NT2/D1 (cell line): ENCODE data around the gene TBCD.

Source experiments
- DNase-seq: peaks from one replicate; pipeline ENCODE4 v3.0.0-alpha.2; 2011; ENCODE audit warnings: low read depth, low spot score
- H3K27me3 ChIP-seq: 2 replicates; pipeline ENCODE4 v1.6.0; 2011; ENCODE audit warnings: mild to moderate bottlenecking; ENCODE audit not compliant: insufficient read length, insufficient read depth
- H3K36me3 ChIP-seq: 2 replicates; pipeline ENCODE4 v1.6.1; 2011; ENCODE audit warnings: mild to moderate bottlenecking, low read length, mixed read lengths; ENCODE audit not compliant: insufficient read depth, insufficient read length
- H3K4me1 ChIP-seq: 2 replicates; pipeline ENCODE4 v1.5.1; 2011; ENCODE audit not compliant: insufficient read depth, insufficient read length
- H3K4me3 ChIP-seq: 2 replicates; pipeline ENCODE4 v1.5.1; 2011; ENCODE audit warnings: low read depth; ENCODE audit not compliant: insufficient read length
- H3K9ac ChIP-seq: 2 replicates; pipeline ENCODE4 v1.6.0; 2011; ENCODE audit warnings: low read depth; ENCODE audit not compliant: insufficient read length
- H3K9me3 ChIP-seq: 2 replicates; pipeline ENCODE4 v1.5.1; 2011; ENCODE audit warnings: mild to moderate bottlenecking, low read length; ENCODE audit not compliant: insufficient read depth
- SUZ12 ChIP-seq: IDR thresholded peaks from 2 replicates; pipeline ENCODE4 v1.6.1; 2011; ENCODE audit not compliant: insufficient read length, insufficient read depth; ENCODE audit errors: extremely low read depth
- YY1 ChIP-seq: IDR thresholded peaks from 2 replicates; pipeline ENCODE4 v1.6.1; 2011; ENCODE audit not compliant: insufficient read length, insufficient read depth
- ZNF274 ChIP-seq: IDR thresholded peaks from 2 replicates; pipeline ENCODE4 v1.6.1; 2011; ENCODE audit warnings: mild to moderate bottlenecking, low read depth, low read length

TBCD gene

DNA sequence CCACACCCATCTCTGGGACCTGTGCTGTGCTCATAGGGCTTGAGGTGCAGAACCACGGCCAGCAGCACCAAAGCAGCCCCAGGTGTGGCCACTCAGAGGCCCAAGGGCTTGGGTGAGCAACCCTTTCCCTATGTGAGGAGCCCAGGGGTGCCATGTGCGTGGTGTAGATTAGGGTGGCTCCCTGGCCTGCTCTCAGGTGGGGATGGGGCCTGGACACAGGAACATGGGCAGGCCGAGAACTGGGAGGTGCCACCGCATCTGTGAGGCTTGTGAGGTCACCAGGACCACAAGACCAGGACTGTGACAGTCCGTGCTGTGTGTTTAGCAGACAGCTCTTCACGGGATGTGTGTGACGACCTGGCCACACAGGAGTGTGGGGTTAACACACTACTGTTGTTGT is 191.5 kb downstream of the TBCD start:
- Histone ChIP-seq H3K36me3 (peaks cover 69% of the 10 kb centered on the region), H3K27me3 (no peaks in the 10 kb centered on the region), H3K4me1 (no peaks in the 10 kb centered on the region), H3K9me3 (peaks cover 59% of the 10 kb centered on the region), H3K9ac (no peak overlapping the region), H3K4me3 (no peak overlapping the region)
- no peak for DNase-seq
- TF ChIP-seq SUZ12, result no peak

DNA sequence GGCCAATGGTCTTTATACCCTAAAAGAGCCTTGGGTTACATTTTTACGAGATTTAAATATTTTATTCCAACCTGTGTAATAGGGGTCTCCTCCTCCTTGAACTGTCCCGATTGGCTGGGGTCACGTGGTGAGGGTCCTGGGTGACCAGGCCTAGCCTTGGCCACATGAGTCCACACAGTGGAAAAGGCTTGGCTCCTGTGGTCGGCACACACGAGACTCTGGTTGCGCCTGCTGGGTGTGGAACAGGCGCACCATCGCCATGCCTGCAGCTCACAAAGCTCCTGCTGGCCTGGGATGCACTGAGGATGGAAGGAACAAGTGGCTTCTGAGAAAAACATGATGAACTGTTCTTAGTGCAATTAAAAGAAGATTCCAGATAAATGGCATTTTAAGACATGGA is 191.9 kb downstream of the TBCD start:
- no peak overlapping the region for H3K4me3 ChIP-seq
- peaks cover 64% of the 10 kb centered on the region for H3K9me3 ChIP-seq
- no peaks in the 10 kb centered on the region for H3K4me1 ChIP-seq
- no peak for TF ChIP-seq ZNF274
- no peak for TF ChIP-seq SUZ12
- no peak for TF ChIP-seq YY1
- H3K9ac ChIP-seq, result no peak overlapping the region
- H3K36me3 ChIP-seq, result peaks cover 67% of the 10 kb centered on the region
- no peaks in the 10 kb centered on the region for H3K27me3 ChIP-seq
- DNase-seq, result no peak

DNA sequence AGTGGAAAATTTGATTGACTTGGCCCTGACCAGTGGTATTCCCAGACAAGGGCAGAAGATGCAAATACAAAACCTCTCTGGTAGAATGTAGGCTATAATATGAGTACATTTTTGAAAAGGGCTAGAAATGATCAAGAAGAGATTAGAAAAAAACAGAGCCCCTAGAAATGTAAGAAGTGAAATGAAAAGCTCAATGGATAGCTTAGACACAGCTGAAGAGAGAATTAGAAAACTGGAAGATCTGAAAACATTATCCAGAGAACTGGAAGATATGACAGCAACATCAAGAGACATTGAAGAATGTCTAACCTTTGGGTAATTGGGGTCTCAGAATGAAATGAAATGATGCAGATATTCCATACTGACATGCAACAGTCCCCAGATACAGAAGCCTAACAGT is 193.1 kb downstream of the TBCD start:
- Histone ChIP-seq H3K27me3 (no peaks in the 10 kb centered on the region), H3K4me1 (no peaks in the 10 kb centered on the region), H3K9me3 (peaks cover 73% of the 10 kb centered on the region), H3K9ac (no peak overlapping the region), H3K4me3 (no peak overlapping the region), H3K36me3 (peaks cover 59% of the 10 kb centered on the region)
- no peak for DNase-seq
- TF ChIP-seq YY1 (no peak), ZNF274 (no peak), SUZ12 (no peak)

DNA sequence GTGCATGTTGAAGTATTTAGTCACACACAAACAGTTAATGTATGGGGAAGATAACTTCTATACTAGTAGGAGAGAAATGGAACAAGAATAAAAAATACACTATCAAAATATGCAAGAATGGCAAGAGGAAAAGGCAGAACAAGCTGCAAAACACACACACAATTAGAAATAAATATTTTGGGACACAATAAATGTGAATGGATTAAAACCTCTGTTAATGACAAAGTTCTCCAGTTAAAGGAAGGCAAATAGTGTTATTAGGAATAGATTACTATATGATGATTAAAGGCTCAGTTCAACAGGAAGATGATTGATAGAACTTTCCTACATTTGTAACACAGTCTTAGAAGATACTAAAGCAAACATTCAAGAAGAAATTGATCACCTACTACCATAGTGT is 194.2 kb downstream of the TBCD start:
- peaks cover 54% of the 10 kb centered on the region for H3K36me3 ChIP-seq
- H3K4me3 ChIP-seq, result no peak overlapping the region
- H3K9ac ChIP-seq, result no peak overlapping the region
- H3K4me1 ChIP-seq, result no peaks in the 10 kb centered on the region
- TF ChIP-seq SUZ12 (no peak), YY1 (no peak), ZNF274 (no peak)
- no peak for DNase-seq
- H3K9me3 ChIP-seq, result peaks cover 81% of the 10 kb centered on the region
- no peaks in the 10 kb centered on the region for H3K27me3 ChIP-seq

DNA sequence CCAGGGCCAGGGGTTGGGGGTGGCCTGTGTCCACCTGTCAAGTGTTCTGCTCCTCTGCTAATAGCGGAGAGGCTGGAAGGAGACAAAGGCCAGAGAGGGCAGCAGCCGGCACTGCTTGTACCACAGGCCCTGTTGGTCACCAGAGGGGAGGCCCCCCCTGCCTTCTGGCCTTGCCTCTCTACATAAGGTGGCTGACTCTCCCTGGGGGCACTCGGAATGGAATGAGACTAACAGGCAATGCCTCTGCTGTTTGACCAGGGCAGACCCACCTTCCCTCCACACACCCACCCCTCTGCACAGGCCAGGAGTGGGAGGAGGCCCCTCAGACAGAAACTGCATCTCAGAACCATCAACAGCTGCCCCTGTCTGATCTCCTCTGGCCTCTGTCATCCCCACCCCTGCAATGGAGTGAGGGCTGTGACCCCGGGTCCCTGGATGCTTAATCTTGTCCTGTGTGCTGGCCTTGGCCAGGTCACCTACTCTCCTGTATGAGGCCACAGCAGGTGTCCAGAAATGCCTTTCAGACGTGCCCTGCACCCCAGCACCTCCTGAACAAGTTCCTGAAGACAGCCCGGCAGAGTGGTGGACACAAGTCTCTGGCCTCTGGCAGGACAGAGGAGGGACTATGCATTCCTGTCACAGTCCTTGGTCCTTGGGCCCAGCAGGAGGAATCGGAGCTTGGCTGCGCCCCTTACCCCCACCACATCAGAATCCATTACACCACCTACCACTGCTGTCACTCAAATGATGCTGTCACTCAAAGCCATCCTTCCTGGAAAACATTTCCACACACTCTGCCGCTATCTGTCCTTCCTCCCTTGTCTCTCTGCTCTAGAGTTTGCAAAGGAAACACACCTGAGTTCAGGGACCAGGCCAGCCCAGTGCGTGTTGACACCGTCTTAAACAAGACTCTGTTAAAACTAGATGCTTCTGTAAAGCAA is 195.5 kb downstream of the TBCD start:
- H3K9ac ChIP-seq, result no peak overlapping the region
- DNase-seq, result no peak
- no peaks in the 10 kb centered on the region for H3K4me1 ChIP-seq

DNA sequence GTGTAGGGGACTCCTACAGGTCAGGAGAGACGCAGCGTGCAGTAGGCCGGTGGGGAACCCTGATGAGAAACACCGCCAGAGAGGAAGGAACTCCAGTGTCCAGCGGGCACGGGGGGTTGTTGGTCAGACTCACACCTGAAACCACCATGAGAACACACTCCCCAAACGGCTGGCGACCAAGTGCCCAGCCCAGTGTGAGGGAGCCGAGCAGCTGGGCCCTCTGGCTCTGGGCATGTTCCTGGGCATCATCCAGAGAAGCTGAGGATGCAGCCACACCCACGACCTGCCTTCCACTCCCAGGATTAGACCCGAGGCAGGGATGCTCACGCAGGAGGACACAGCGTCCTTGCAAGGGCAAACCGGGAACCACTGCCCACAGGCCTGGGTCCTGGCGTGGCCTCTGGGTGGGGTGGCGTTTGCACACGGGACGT is 196.2 kb downstream of the TBCD start:
- DNase-seq, result no peak
- no peaks in the 10 kb centered on the region for H3K4me1 ChIP-seq
- H3K36me3 ChIP-seq, result peaks cover 34% of the 10 kb centered on the region
- no peak overlapping the region for H3K4me3 ChIP-seq
- no peak overlapping the region for H3K9ac ChIP-seq
- no peaks in the 10 kb centered on the region for H3K27me3 ChIP-seq
- peaks cover 73% of the 10 kb centered on the region for H3K9me3 ChIP-seq
- TF ChIP-seq ZNF274 (no peak), SUZ12 (no peak), YY1 (no peak)

More for the DNA sequence above, 195.5 kb downstream of the TBCD start:
- H3K9me3 ChIP-seq, result peaks cover 81% of the 10 kb centered on the region
- H3K27me3 ChIP-seq, result no peaks in the 10 kb centered on the region
- no peak overlapping the region for H3K4me3 ChIP-seq
- peaks cover 42% of the 10 kb centered on the region for H3K36me3 ChIP-seq
- no peak for TF ChIP-seq ZNF274
- TF ChIP-seq SUZ12, result no peak
- TF ChIP-seq YY1, result no peak

DNA sequence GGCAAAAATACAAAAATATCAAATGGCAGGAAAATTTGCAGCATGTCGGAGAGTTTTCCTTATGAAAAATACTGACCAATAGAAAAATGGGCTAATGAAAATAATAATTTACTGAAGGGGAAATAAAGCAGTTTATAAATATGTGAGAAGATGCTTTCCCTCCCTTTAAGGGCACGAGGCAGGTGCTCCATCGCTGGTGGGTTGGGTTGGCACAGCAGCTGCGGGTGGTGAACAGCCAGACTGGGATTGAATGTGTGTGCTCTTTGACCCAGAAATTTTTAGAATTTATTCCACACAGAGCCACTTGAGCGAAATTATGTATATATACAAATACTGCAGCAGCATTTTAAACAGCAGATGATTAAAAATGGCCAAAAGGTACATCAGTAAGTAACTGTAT is 197.1 kb downstream of the TBCD start:
- Histone ChIP-seq H3K4me3 (no peak overlapping the region), H3K36me3 (peaks cover 26% of the 10 kb centered on the region), H3K27me3 (no peaks in the 10 kb centered on the region), H3K4me1 (no peaks in the 10 kb centered on the region), H3K9ac (no peak overlapping the region), H3K9me3 (peaks cover 65% of the 10 kb centered on the region)
- DNase-seq, result no peak
- TF ChIP-seq YY1 (no peak), ZNF274 (no peak), SUZ12 (no peak)
